PFSK-1 (cell line): Measurements from ENCODE around the gene PRKCE.

Experiments
- POLR2AphosphoS5 ChIP-seq: IDR thresholded peaks from 2 replicates; pipeline ENCODE4 v1.6.1; 2012; ENCODE audit warnings: low read depth, mild to moderate bottlenecking, control low read depth, low read length, moderate library complexity
- REST ChIP-seq, 2 experiments: IDR thresholded peaks; 2 replicates each; pipeline versions ENCODE4 v1.6.1 to v1.8.0; 2011 to 2012; ENCODE audit warnings: low read depth in 2 of 2, low read length in 2 of 2, control low read depth in 1 of 2, inconsistent platforms in 1 of 2, mild to moderate bottlenecking in 1 of 2, moderate library complexity in 1 of 2; ENCODE audit not compliant: insufficient read depth in 1 of 2
- SIN3A ChIP-seq: IDR thresholded peaks from 2 replicates; pipeline ENCODE4 v1.6.1; 2012; ENCODE audit warnings: mild to moderate bottlenecking, low read length, moderate library complexity, borderline replicate concordance; ENCODE audit not compliant: insufficient read depth
- TAF1 ChIP-seq: IDR thresholded peaks from 2 replicates; pipeline ENCODE4 v1.6.1; 2012; ENCODE audit warnings: low read length, control low read depth, borderline replicate concordance; ENCODE audit not compliant: insufficient read depth

- TF ChIP-seq POLR2AphosphoS5 (no peak), TAF1 (no peak), REST (IDR thresholded peaks at IDR 0.05; ENCODE audit: insufficient read depth in 1 of 2, low read depth in 2 of 2, low read length in 2 of 2) (no peak), SIN3A (no peak)
Measured at GRCh38 chr2:45616658-45617411, 34.6 kb upstream of the PRKCE start.
